Liver (tissue), 3 donors: ENCODE data around the gene RAP1GAP2.

Experiments
- FOXA1 ChIP-seq: IDR thresholded peaks from 2 replicates; pipeline ENCODE4 v1.6.1; 2016; ENCODE audit warnings: antibody characterized with exemption
- TF ChIP-seq, protein P1 (sequence below): fragments of 150-350 bp; IDR thresholded peaks from 2 replicates; pipeline ENCODE4 v1.5.1; 2017; ENCODE audit warnings: improper control_type of control experiment, low read depth, low read length; ENCODE audit not compliant: missing input control
- TF ChIP-seq, protein P2 (sequence below): IDR thresholded peaks from 2 replicates; pipeline ENCODE4 v1.6.1; 2016; ENCODE audit warnings: antibody characterized with exemption
- donor health status: healthy.
- donor health status: healthy.

DNA sequence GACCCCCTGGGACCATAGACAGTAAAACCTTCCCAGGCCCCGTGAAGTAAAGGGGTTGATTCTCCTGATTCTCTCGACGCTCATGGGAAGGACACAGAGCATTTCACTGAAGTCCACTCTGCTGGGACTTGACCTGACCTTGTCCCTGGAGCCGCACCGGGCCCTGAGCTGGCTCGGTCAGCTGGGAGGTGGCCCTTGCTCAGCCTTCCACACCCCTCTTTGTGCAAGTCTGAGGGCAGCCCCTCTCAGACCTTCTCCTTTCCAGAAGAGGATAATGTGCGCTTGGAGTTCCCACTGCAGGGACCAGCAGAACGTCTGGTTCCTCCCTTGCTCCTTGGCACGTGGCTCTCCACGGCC is 115.5 kb downstream of the RAP1GAP2 start:
- TF ChIP-seq, protein P1, sequence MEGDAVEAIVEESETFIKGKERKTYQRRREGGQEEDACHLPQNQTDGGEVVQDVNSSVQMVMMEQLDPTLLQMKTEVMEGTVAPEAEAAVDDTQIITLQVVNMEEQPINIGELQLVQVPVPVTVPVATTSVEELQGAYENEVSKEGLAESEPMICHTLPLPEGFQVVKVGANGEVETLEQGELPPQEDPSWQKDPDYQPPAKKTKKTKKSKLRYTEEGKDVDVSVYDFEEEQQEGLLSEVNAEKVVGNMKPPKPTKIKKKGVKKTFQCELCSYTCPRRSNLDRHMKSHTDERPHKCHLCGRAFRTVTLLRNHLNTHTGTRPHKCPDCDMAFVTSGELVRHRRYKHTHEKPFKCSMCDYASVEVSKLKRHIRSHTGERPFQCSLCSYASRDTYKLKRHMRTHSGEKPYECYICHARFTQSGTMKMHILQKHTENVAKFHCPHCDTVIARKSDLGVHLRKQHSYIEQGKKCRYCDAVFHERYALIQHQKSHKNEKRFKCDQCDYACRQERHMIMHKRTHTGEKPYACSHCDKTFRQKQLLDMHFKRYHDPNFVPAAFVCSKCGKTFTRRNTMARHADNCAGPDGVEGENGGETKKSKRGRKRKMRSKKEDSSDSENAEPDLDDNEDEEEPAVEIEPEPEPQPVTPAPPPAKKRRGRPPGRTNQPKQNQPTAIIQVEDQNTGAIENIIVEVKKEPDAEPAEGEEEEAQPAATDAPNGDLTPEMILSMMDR = no peak
- no peak for TF ChIP-seq FOXA1
- TF ChIP-seq, protein P2, sequence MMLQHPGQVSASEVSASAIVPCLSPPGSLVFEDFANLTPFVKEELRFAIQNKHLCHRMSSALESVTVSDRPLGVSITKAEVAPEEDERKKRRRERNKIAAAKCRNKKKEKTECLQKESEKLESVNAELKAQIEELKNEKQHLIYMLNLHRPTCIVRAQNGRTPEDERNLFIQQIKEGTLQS = no peak
